22Rv1 (cell line): ENCODE results near the gene EME2.

Experiments used
- H3K27ac ChIP-seq: fragments of 450-650 bp; 2 replicates; pipeline ENCODE4 v1.5.1; 2017
- ZFX ChIP-seq: fragments of 450-650 bp; IDR thresholded peaks from 2 replicates; pipeline ENCODE4 v1.6.1; 2017; ENCODE audit warnings: antibody characterized with exemption, borderline replicate concordance
- TF ChIP-seq, protein P1 (sequence below): fragments of 450-650 bp; IDR thresholded peaks from 2 replicates; pipeline ENCODE4 v1.5.1; 2017; ENCODE audit warnings: mild to moderate bottlenecking

Gene EME2

DNA sequence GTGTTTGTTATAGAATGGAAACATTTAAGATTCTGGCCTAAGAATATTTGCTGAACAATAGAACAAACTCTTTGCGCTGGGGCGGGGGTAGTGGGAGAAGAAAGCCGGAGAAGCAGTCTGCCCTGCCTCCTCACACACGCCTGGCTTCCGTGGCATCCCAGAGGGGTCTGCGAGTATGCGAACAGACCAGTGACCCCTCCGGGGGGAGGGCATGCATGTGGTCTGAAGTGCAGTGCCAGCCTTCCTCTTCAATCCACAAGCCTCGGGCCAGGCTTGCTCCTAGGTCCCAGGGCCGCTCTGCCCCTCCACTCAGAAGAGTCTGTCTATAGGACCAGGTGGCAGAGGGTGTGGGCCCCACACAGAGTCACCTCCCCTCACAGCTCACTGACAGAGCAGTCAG lies 35.0 kb downstream of the EME2 start:
- TF ChIP-seq, protein P1, sequence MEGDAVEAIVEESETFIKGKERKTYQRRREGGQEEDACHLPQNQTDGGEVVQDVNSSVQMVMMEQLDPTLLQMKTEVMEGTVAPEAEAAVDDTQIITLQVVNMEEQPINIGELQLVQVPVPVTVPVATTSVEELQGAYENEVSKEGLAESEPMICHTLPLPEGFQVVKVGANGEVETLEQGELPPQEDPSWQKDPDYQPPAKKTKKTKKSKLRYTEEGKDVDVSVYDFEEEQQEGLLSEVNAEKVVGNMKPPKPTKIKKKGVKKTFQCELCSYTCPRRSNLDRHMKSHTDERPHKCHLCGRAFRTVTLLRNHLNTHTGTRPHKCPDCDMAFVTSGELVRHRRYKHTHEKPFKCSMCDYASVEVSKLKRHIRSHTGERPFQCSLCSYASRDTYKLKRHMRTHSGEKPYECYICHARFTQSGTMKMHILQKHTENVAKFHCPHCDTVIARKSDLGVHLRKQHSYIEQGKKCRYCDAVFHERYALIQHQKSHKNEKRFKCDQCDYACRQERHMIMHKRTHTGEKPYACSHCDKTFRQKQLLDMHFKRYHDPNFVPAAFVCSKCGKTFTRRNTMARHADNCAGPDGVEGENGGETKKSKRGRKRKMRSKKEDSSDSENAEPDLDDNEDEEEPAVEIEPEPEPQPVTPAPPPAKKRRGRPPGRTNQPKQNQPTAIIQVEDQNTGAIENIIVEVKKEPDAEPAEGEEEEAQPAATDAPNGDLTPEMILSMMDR, result no peak
- TF ChIP-seq ZFX, result no peak
- no peak overlapping the region for H3K27ac ChIP-seq

DNA sequence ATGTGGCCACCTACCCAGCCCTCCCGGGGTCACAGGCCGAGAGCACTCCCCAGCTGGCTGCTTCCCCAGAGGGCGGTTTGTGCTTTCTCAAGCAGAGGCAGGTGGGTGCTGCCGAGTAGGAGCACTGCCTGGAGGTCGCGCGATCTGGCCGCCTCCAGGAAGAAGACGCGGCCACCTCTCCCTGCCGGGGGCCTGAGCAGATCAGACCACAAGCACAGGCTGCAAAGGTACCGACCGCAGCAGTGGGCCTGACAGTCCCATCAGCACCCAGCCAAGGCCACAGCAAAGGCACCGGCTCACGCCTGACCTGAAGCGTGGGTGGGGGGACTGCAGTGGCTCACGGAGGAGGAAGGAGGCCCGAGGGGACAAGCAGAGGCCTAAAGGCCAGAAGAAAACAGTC lies 36.1 kb downstream of the EME2 start:
- TF ChIP-seq, protein P1, result no peak
- no peak overlapping the region for H3K27ac ChIP-seq

DNA sequence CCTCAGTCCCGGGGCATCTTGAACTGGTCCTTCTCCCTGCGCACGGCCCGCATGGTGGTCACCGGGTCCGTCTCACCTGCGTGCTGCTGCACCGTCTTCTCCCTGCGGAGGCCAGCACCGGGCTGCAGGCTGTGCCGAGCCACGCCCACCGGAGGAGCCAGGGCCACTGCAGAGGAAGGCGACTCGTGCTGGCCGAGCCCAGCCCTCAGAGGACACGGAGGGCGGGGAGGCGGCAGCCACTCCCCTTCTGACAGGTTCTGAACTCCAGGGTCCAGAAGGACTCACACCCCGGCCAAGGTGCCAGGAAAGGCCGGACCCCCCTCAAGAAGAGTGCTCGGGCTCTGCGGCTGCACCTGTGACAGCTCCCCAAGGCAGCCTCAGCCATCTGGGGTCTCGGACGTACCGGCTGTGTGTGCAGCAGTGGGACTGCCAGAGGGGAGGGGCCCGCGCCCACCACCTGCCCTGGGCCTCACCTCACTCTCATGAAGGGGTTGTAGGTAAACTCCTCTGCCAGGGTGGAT lies 36.7 kb downstream of the EME2 start:
- H3K27ac ChIP-seq, result no peak overlapping the region
- TF ChIP-seq ZFX, result no peak
- TF ChIP-seq, protein P1, result peak; percentile 33

DNA sequence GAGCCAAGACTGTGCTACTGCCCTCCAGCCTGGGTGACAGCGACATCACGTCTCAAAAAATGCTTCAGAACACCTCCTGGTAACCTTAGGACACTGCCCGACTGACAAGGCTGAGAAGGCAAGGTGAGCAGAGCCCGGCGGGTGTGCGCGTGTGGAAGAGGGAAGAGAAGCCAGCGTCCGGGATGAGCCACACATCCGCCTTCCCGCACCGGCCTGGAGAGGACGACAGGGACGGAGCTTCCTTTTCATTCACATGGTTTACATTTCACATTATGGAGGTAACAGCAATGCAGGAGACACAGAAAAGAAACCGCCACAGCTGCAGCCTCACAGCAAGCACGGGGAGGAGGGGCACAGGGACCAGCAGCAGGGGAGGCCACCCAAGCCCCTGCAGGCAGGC lies 37.5 kb downstream of the EME2 start:
- no peak overlapping the region for H3K27ac ChIP-seq
- TF ChIP-seq, protein P1, result no peak
- no peak for TF ChIP-seq ZFX

DNA sequence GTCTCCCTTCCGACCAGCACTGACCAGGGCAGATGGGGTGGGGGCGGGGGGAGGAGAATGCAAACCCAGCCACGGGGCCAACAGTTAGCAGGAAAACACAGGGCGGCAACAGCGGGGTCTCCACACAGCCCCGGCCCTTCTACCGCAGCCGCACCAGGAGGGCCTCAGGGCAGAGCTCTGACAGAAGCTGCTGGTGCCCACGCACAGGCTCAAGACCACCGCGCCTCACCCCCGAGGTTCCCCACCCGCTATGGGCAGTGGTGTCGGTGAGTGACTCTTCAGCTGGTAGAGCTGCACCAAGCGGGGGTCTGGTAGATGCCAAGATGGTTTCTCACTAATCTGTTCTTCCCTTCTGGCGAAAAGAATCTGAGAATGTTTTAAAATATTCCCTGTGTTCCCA lies 37.9 kb downstream of the EME2 start:
- H3K27ac ChIP-seq, result no peak overlapping the region
- TF ChIP-seq ZFX, result no peak
- TF ChIP-seq, protein P1, result no peak

DNA sequence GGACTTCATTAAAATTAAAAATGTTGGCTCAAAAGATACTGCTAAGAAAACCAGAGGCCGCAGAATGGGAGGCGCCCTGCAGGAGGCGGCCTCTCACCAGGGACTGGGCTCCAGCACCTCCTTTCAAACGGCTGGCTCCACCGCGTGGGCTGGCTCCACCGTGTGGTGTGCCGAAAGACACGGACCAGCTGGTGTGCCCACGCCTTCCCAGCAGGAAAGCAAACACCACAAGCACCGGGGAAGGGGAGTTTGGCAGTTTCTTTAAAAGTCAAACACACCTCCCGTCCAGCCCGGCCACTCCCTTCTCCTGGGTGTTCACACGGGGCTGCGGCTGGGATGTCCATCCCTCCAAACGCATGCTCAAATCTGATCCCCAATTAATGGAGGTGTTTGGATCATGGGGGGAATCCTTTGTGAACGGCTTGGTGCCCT lies 40.1 kb downstream of the EME2 start:
- H3K27ac ChIP-seq, result no peak overlapping the region
- no peak for TF ChIP-seq ZFX
- TF ChIP-seq, protein P1, result peak; percentile 53

DNA sequence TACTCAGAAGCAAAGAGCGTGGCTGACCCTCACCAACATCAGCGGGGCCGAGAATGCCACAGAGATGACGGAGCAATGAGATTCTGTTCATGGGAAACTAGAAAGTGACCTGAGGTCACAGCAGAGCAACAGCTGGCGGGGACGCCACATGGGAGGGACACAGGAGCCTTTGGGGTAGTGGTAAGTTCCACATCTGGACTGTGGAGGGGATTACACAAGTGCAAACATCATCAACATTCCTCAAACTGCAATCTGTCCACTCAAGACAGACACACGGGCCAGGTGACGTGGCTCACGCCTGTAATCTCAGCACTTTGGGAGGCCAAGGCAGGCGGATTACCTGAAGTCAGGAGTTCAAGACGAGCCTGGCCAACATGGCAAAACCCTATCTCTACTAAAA lies 42.9 kb downstream of the EME2 start:
- no peak for TF ChIP-seq ZFX
- TF ChIP-seq, protein P1, result no peak
- no peak overlapping the region for H3K27ac ChIP-seq
